NCI-H2107 treated with DMSO at 0.1 percent for 48 hours (cell line): ENCODE results near the gene SETD2.

Experiments used
- DNase-seq: peaks from one replicate; lab custom pipeline; 2025; ENCODE audit not compliant: unreplicated experiment; lab: John Stamatoyannopoulos, UW

Gene SETD2

GRCh38 chr3:47010910-47011309 lies 153.0 kb downstream of the SETD2 start:
- DNase-seq: no peak

- no peak for DNase-seq
Observed at GRCh38 chr3:47010111-47010712, 153.7 kb downstream of the SETD2 start.

GRCh38 chr3:47009225-47010110 lies 154.4 kb downstream of the SETD2 start:
- DNase-seq: peak; percentile 20

DNA sequence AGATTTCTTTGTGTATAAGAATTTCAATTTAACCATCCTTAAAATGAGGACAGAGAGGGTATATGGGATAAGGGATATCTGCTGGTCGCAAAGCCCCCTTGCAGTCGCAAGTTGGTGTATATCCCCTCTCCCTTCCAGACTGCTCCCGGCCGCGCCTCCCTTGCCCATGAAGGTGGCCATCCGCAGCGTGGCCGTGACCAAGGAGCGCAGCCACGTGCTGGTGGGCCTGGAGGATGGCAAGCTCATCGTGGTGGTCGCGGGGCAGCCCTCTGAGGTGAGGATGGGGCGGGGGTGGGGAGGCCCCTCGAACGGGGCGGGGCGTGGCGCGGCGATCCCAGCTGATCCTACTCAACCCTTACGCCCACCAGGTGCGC lies 155.1 kb downstream of the SETD2 start:
- no peak for DNase-seq

DNA sequence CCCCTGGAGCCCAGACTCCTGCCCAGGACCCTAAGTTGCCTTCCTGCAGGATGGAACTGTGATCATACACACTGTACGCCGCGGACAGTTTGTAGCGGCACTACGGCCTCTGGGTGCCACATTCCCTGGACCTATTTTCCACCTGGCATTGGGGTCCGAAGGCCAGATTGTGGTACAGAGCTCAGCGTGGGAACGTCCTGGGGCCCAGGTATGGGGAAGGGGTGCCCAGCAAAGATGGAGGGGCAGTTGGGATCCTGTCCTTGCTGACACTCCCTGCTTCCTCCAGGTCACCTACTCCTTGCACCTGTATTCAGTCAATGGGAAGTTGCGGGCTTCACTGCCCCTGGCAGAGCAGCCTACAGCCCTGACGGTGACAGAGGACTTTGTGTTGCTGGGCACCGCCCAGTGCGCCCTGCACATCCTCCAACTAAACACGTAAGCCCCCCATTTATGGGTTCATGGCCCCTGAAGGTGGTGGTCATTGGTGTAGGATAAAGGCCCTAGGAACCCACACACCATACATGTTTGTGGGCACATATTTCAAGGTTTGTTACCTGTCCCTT lies 155.6 kb downstream of the SETD2 start:
- DNase-seq: no peak

DNA sequence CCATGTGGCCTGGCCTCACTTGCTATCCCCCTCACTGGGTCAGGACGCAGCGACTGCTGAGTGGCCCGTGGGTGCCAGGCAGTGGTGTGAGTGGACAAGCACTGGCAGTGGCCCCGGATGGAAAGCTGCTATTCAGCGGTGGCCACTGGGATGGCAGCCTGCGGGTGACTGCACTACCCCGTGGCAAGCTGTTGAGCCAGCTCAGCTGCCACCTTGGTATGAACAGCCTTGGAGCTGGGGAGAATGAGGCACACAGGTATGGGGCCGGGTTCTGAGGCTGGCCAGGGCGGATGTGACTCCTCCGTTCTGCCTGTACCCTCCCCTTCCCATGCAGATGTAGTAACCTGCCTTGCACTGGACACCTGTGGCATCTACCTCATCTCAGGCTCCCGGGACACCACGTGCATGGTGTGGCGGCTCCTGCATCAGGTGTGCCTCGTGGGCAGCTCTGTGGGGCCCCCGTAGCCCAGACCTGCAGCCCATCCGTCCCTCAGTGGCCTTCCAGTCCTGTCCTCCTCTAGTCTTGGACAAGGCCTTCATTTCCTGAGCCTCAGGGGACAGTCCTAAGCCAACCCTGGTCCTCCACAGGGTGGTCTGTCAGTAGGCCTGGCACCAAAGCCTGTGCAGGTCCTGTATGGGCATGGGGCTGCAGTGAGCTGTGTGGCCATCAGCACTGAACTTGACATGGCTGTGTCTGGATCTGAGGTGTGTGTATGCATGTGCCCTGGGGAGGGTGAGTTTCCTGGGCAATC lies 156.3 kb downstream of the SETD2 start:
- no peak for DNase-seq

- no peak for DNase-seq
Observed at GRCh38 chr3:47007001-47007400, 156.9 kb downstream of the SETD2 start.

- DNase-seq: no peak
Observed at GRCh38 chr3:47006145-47006651, 157.7 kb downstream of the SETD2 start.

DNA sequence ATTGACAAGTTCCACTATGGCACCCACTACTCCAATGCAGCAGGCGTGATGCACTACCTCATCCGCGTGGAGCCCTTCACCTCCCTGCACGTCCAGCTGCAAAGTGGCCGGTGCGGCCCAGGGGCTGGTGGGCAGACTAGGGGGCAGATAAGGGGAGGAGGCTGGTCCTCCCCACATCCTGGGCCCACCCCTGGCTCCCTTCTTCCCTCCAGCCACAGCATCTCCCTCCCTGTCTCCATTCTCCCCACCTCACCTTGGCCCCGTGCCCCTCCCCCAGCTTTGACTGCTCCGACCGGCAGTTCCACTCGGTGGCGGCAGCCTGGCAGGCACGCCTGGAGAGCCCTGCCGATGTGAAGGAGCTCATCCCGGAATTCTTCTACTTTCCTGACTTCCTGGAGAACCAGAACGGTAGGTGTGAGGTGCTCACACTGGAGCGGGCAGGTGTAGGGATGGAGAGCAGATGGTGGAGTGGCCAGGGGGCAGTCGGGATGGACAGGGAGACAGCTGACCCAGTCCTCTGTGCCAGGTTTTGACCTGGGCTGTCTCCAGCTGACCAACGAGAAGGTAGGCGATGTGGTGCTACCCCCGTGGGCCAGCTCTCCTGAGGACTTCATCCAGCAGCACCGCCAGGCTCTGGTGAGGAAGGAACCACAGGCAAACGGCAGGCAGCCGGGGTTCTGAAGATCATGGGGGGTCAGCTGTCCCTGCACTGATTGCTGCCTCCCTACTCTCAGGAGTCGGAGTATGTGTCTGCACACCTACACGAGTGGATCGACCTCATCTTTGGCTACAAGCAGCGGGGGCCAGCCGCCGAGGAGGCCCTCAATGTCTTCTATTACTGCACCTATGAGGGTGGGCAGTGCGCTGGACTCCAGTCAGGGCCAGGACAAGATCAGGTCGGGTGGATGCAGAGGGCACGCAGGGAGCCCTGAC lies 158.4 kb downstream of the SETD2 start:
- DNase-seq: no peak

DNA sequence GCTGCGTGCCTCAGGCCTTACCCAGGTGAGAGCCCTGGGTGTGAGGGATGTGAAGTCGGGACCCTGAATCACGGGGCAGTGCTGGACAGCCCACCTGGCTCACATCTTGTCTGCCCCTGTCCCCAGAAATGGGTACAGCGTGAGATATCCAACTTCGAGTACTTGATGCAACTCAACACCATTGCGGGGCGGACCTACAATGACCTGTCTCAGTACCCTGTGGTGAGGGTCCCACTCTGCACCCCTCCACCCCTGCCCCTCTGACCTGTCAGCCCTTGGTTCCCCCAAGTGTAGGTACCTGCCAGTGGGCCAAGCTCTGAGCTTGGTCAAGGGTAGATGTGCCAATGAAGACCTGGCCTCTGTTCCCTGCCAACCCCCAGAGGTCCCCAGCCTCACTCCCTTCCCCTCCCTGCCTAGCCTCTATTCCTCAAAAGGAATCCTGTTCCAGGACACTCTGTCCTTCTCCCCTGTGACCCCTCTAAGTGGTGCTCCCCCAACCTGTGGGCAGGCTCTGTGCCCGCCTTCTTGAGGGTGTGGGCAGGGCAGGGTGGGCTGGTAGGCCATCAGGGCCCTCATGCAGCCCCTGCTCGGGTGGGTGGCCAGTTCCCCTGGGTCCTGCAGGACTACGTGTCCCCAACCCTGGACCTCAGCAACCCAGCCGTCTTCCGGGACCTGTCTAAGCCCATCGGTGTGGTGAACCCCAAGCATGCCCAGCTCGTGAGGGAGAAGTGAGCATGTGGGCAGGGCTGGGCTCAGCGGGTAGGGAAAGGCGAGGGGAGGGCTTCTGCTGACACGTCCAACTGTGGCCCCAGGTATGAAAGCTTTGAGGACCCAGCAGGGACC lies 159.3 kb downstream of the SETD2 start:
- DNase-seq: no peak

GRCh38 chr3:47003461-47004368 lies 160.2 kb downstream of the SETD2 start:
- no peak for DNase-seq

GRCh38 chr3:47003056-47003410 lies 160.9 kb downstream of the SETD2 start:
- DNase-seq: no peak

DNA sequence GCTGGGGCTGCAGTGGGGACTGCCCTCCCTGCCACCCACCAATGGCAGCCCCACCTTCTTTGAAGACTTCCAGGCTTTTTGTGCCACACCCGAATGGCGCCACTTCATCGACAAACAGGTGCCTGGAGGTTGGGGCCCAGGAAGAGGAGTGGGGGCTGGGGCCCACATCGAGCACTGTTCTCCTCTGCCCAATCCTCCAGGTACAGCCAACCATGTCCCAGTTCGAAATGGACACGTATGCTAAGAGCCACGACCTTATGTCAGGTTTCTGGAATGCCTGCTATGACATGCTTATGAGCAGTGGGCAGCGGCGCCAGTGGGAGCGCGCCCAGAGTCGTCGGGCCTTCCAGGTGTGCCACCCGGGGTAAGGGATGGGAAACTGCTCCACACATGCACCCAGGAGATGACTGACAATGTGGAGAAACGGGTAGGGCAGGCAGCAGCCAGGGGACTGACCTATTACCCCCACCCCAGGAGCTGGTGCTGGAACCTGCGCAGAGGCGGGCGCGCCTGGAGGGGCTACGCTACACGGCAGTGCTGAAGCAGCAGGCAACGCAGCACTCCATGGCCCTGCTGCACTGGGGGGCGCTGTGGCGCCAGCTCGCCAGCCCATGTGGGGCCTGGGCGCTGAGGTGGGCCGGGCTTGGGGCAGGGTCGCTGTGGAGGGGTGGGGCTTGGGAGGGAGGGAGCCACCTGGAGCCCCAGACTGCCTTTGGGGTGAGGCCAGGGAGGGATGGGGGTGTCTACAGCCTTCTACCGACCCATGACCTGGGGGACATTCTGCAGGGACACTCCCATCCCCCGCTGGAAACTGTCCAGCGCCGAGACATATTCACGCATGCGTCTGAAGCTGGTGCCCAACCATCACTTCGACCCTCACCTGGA lies 161.5 kb downstream of the SETD2 start:
- no peak for DNase-seq

GRCh38 chr3:47001731-47002170 lies 162.2 kb downstream of the SETD2 start:
- no peak for DNase-seq

GRCh38 chr3:47000922-47001730 lies 162.8 kb downstream of the SETD2 start:
- DNase-seq: no peak

DNA sequence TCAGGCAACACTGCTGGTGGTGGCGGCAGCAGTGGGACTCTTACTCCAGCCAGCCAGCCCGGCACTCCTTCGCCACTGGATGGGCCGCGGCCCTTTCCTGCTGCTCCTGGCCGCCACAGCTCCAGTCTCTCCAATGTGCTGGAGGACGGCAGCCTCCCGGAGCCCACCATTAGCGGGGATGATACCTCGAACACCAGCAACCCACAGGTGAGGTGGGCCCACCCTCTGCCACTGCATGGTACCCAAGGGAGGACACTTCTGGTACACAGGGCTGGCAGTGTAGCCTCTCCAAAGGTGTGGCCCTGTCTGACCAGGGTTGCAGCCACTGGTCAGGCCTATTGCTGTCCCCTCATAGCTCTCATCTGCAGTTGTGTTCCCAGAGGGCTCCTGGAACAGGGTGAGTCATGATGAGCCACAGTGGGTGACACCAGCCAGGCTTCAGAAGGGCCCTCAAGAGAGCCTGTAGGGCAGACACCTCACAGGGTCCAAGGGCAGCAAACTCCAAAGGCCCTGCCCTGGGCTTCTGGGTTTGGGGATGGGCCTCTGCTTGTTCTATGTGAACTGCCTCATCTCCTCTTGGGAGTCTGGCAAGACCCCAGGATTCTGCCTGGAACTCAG lies 163.6 kb downstream of the SETD2 start:
- DNase-seq: no peak
